Stimulated activated CD8-positive, alpha-beta memory T cell treated with anti-CD3 and anti-CD28 coated beads, Interleukin-12 subunit alpha, Interleukin-12 subunit beta, amount 100 ng/mL, for 1 hour (primary cell): ENCODE results near the gene ATAD2B.

ENCODE experiments used
- DNase-seq: peaks from one replicate; pipeline ENCODE4 v3.0.0-alpha.2; 2020; ENCODE audit warnings: low read depth

Gene ATAD2B

GRCh38 chr2:23700627-23701026, 226.3 kb downstream of the ATAD2B start:
- DNase-seq: no peak

- DNase-seq: no peak
These were observed 227.4 kb downstream of the ATAD2B start for GRCh38 chr2:23699580-23699925.

GRCh38 chr2:23698721-23699579, 228.0 kb downstream of the ATAD2B start:
- DNase-seq: no peak
